ENCODE results near the gene REPIN1. TPM values are rescaled to one million over a fixed set of nuclear protein-coding genes. Genes with fewer than 3 reads are reported as not detected.

The REPIN1 gene
- total and polyA plus RNA-seq, 9 of the 15 experiments (the other 6 are each of a cell fraction or from before 2014, with no cell fraction given) = 8.1 to 283 (median 94.3) TPM

- TF ChIP-seq AFF4 (CRISPR knock-in tag; IDR thresholded peaks at IDR 0.05) (0 out of 2 replicates have a peak, but pooled peaks have one; percentile 58), NR4A1 (CRISPR knock-in tag; IDR thresholded peaks at IDR 0.05) (no peak), NR4A1 (tag; IDR thresholded peaks at IDR 0.05) (peak; percentile 32; the same call in 1 of the 2 replicates), BRD9 (IDR thresholded peaks at IDR 0.05; ENCODE audit: low read depth, partially characterized antibody) (no peak), RUNX1 (IDR thresholded peaks at IDR 0.05; ENCODE audit: low read depth) (peak; percentile 23; the same call in 1 of the 2 replicates), ZNF436 (CRISPR knock-in tag; IDR thresholded peaks at IDR 0.05) (no peak), ZNF12 (CRISPR knock-in tag; IDR thresholded peaks at IDR 0.05) (peak; percentile 49; the same call in 1 of the 2 replicates), NCOA4 (IDR thresholded peaks at IDR 0.05; ENCODE audit: partially characterized antibody) (no peak), GMEB1 (CRISPR knock-in tag; IDR thresholded peaks at IDR 0.05) (peak; percentile 69), HDAC1 (IDR thresholded peaks at IDR 0.05) (peak in 1 of 2 experiments; percentile 59; a peak in 1 of 4 replicates), ZHX1 (conservative IDR thresholded peaks at IDR 0.05; ENCODE audit: low read length) (no peak), RB1 (IDR thresholded peaks at IDR 0.05; ENCODE audit: low read depth) (peak; percentile 85), TGIF2 (CRISPR knock-in tag; IDR thresholded peaks at IDR 0.05) (peak; percentile 70; the same call in 1 of the 2 replicates), PCBP1 (IDR thresholded peaks at IDR 0.05; ENCODE audit: low read depth, low read length, poor library complexity, severe bottlenecking) (no peak), XRCC4 (IDR thresholded peaks at IDR 0.05; ENCODE audit: extremely low read depth, insufficient read depth, insufficient read length) (no peak), DIDO1 (tag; IDR thresholded peaks at IDR 0.05; ENCODE audit: low read depth) (no peak)
- TF ChIP-seq, protein P1, sequence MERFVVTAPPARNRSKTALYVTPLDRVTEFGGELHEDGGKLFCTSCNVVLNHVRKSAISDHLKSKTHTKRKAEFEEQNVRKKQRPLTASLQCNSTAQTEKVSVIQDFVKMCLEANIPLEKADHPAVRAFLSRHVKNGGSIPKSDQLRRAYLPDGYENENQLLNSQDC (CRISPR knock-in tag; IDR thresholded peaks at IDR 0.05) = peak; percentile 61; the same call in 1 of the 2 replicates
- TF ChIP-seq, protein P2, sequence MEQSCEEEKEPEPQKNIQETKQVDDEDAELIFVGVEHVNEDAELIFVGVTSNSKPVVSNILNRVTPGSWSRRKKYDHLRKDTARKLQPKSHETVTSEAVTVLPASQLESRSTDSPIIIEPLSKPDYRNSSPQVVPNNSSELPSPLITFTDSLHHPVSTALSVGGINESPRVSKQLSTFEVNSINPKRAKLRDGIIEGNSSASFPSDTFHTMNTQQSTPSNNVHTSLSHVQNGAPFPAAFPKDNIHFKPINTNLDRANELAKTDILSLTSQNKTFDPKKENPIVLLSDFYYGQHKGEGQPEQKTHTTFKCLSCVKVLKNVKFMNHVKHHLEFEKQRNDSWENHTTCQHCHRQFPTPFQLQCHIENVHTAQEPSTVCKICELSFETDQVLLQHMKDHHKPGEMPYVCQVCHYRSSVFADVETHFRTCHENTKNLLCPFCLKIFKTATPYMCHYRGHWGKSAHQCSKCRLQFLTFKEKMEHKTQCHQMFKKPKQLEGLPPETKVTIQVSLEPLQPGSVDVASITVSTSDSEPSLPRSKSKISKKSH (CRISPR knock-in tag; IDR thresholded peaks at IDR 0.05) = no peak
Observed at GRCh38 chr7:150378853-150379440, 10.3 kb downstream of the REPIN1 start, which contains the start of gene ZNF775 (continued).

All from K562 (cell line).